Fibroblast of peridontal ligament (primary cell): ENCODE measurements around the gene CADM2.

Experiments
- DNase-seq: peaks from one replicate; pipeline ENCODE4 v3.0.0-alpha.2; 2010; ENCODE audit errors: extremely low read depth

Gene CADM2

DNA sequence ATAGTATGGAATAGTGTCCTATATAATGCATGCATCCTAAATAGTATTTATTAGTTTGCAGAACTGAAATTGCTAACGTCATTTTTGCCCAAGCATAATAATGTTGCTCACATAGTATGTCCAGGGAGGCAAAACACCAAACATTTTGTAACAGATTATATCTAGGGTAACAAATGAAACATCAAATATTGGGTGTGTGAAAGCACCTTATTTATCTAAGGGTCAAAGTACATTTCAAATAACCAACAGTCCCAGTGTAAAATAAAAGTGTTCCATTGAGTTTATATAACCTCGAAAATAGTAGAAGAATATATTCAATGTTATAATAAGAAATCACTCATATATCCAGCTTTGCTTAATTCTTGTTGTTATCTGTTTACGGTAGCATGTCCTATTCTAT is 363.1 kb downstream of the CADM2 start:
- DNase-seq: no peak

DNA sequence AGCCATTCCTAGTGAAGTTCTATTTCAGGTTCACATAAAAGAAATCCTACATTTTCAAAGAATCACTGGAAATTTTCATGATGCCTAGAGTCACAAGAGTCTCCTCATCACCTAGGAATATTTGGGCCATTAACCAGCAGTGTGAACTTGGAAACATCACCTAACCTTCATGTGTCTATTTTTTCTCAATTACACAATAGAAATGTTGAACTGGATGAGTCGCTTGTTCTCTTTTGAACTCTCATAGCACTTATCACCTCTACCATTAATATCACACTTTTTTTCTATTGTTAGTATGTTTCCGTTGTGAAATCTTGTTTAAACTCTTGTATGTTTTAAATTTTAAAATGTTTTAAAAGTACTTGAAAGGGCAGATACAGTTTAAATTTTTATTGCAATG is 371.3 kb downstream of the CADM2 start:
- DNase-seq: no peak

DNA sequence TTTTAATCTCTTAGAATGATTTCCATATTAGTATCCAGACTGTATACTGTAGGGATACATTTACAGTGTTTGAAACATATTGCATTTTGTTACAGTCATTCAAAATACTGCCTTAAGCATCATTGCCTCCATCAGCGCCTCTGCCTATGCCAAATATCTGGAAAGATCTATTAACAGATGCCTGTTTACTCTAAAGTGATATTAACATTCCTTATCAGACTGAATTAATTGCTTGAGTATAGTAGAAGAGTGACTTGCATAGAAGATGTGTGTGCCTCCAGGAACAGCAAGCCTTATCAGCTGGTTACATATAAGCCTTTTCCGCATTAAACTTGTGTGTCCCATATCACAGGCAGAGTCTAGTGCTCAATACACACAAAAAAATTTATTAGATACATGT is 379.1 kb downstream of the CADM2 start:
- no peak for DNase-seq

DNA sequence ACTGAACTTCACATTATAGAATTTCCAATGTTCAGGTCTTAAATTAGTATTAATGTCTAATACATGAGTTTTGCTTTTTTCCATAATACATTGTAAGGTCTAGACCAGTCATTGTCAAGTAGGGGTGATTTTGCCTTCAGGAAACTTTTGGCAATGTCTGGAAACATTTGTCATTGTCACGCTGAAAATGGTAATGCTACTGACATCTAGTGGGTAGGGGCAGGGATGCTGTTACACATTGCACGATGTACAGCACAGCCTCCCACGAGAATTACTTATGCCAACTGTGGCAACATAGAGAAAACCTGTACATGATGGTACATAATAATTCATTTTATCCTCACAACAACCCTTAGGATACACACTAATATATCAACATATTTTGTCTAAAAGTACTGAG is 384.1 kb downstream of the CADM2 start:
- DNase-seq: no peak

DNA sequence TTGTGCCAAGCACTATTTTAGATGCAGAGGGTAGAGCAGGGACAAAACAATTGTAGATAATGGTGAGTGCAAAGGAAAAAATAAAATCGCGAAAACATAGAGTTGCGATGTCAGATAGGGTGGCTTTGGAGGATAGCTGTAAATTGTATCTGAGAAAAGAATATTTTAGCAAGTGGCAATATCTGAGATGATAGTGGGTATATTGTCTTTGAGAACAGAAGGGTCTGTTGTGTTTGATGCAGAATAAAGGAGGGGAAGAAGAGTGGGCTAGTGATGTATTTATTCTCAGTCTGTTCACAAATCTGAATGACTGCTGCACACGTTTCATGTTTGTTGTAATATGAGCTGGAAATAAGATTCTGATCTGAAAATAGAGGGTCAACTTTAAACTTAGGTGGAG is 396.8 kb downstream of the CADM2 start:
- no peak for DNase-seq

DNA sequence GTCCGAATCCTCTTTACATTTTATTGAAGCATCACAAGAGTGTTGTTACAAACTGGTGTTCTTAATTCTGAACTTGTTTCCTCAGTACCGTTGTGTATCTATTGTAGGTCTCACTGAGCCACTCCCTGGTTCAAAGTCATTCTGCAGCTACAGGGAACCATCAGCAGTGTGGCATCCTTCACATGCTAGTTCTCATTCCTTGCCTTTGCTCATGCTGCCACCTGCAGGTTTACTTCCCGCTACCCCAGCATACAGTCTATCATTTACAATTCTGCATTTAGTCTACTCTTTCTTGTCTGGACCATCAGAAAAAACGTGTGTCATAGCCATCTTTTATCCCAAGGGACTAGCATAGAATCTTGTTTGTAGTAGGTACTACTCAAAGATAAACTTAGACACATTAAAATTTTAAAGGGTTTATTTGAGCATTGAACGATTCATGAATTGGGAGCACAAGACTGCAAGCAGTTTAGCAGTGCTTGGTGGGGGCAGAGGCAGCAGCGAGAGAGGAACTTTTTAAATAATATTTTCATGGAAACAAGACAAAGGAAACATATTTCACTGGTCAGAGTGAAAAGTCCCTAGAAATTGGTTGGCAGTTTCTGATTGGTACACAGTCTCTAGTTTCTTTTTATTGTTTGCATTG is 402.1 kb downstream of the CADM2 start:
- DNase-seq: no peak

DNA sequence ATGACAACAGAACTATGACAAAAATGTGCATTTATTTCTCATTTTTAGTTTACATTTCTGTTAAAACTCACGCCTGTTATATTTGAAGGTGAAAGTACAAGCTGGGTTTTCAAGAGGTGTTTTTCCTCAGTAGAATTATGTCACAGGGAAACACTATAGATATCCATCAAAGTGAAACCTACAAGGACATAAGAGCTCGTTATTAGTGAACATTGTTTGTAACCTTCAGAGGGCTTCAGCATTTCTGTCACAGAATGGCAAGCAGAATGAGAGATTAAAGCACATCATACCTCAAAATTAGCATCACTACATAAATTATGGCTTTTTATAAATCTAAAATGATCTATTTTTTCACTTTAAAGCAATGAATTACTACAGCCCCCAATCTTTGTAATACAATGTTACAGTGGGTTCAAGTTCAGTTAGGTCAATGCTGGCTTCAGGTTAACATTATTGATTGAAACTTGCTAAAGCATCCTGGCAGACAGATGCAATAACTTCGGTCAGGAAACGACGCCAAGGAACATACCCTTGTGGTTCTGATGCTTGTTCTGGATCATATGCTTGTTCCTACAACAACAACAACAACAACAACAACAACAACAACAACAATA is 405.6 kb downstream of the CADM2 start:
- no peak for DNase-seq

DNA sequence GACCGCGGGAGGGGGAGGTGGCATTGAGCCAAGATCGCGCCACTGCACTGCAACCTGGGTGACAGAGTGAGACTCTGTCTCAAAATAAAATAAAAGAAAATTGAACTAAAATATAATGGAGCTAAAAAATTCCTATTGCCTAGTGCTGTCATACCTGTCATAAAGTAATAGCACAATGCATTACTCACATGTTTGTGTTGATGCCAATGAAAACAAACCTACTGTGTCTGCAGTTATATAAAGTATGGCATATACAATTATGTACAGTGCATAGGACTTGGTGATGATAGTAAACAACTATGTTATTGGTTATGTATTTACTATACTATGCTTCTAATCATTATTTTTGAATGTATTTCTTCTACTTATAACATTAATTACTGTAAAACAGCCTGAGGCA is 411.6 kb downstream of the CADM2 start:
- DNase-seq: no peak

DNA sequence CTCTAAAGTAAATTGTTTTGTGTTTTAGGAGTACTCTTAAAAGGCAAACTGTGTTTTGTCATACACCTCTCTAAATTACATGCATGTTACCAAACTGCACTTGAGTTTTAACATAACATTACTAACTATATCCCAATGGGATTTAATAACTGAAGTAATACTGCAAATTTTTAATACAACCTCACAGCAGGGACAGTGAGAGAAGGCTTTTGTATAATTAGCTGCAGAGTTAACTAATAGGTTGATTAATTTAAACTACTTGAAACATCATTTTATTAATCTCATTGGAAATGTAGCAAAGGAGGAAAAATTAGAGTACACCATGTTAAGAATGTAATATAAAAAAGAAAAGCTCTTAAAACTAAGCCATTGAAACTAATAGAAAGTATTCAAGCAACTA is 417.3 kb downstream of the CADM2 start:
- no peak for DNase-seq

DNA sequence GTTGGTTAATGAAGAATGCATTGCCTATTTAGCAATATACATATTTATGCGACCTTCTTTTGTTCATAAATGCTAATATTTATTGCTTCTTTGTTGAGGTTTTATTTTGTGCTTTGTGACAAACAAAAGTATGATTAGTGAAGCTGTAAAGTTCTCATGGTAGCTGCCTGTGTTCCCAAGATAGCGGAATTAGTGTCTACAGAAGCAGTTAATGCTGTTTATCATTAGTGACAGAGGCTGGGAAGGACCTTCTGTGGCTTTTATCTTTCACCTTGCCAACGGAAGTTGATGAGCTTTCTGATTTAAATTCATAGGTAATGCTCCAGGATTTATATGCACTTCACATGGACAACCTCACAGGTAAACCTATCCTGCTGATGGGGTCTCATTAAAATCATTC is 418.3 kb downstream of the CADM2 start:
- no peak for DNase-seq

DNA sequence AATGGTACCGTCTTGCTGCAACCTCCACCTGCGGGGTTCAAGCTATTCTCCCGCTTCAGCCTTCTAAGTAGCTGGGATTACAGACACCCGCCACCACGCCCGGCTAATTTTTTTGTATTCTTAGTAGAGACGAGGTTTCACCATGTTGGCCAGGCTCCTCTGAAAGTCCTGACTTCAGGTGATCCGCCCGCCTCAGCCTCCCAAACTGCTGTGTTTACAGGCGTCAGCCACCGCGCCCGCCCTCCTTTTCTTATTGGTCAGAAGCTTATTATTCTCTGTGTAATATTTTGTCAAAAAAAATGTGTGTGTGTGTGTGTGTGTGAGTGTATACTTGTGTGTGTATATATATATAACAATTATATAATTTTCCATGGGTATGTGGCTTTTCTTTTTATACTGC is 425.6 kb downstream of the CADM2 start:
- DNase-seq: no peak

DNA sequence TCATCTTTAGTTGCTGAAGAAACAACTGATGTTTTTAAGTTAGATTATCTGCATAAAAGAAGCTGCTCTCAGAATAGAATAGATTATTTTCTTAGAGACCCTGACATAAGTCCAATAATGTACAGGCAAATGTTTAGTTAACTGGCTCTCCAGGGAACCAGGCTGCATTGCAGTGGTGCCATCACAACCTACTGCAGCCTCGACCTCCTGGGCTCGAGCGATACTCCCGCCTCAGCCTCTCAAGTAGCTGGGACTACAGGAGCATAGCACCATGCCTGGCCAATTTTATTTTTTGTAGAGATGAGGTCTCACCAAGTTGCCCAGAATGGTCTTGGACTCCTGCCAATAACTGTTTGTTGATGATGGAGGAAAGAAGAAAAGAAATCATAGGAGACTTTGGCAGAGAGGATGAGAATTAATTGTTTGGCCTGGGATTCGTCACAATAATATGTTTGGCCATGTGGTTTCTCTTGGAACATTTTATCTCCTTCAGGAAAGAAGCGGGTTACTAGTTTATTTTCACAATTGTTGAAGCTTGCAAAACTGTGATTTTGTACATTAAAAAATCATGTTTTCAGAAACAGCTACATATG is 429.2 kb downstream of the CADM2 start:
- DNase-seq: no peak

DNA sequence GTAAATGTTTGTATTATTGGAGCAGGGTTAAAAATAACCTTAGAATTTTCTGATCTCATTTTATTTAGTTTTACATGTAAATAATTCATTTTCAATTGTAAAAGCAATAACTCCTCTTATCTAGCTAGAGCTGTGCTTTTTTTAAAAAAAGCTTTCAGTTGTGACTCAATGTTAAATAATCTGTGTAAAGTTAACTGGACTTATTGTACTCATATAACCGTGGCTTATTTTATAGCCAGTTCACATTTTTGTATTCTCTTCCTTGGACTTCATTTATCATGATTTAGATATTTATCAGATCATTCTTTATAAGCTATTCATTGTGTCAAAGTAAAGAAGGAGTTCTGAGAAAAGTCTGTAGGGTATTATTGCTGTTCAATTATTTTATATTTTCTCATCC is 435.6 kb downstream of the CADM2 start:
- no peak for DNase-seq

DNA sequence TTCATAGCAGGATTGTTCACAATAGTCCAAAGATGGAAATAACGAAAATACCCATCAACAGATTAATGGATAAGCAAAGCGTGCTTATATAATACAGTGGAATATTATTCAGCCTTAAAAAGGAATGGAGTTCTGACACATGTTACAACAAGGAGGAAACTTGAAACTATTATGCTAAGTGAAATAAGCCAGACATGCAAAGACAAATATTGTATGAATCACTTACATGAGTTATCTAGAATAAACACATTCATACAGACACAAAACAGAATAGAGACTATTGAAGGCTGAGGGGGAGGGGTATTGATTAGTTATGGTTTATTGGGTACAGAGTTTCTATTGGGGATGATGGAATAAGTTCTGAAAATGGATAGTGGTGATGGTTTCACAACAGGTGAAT is 438.6 kb downstream of the CADM2 start:
- no peak for DNase-seq

DNA sequence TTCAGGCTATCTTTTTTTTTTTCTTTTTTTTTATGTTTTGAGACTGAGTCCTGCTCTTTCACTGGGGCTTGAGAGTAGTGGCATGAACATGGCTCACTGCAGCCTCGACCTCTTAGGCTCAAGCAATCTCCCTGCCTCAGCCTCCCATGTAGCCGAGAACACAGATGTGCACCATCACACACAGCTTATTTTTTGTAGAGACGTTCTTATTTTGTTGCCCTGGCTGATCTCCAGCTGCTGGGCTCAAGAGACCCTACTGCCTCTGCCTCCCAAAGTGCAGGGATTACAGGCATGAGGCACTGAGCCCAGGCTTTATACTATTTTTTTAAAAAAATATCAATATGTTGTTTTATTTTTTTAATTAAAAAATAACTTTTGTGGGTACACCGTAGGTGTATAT is 467.3 kb downstream of the CADM2 start:
- DNase-seq: no peak

DNA sequence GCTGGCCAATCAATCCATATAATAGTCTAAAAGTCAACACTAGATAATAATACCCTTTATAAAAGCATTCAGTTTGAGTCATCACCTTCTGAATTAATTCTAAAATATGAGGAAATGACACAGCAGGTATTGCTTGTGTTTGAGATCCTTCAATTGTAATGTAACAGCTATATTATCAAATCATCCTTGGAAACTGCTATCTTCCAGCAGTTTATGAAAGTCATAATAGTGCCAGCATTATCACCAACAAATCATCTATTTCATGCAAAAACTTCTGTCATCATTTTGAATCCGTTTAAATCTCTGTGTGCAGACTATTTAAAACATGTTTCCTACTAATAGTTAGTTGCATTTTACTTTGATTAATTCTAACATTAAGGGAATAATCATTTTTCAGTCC is 468.7 kb downstream of the CADM2 start:
- no peak for DNase-seq

DNA sequence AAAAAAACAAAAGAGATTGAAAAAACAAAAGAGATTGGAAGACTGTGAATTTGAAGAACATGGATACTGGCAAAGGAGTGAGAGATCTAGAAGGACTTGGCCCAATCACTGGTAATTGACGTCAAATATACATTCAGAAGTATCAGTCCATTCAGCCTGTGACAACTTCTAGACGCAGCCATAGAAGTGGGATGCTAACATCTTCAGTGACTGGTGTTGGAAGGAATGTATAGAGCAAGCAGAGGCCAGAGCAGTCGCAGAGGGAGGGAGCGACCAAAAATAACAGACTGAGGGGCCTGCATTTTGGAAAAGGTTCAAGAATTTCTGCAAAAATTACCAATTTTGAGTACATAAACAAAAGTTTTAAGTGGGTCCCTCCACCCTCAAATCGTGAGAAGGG is 473.3 kb downstream of the CADM2 start:
- no peak for DNase-seq

DNA sequence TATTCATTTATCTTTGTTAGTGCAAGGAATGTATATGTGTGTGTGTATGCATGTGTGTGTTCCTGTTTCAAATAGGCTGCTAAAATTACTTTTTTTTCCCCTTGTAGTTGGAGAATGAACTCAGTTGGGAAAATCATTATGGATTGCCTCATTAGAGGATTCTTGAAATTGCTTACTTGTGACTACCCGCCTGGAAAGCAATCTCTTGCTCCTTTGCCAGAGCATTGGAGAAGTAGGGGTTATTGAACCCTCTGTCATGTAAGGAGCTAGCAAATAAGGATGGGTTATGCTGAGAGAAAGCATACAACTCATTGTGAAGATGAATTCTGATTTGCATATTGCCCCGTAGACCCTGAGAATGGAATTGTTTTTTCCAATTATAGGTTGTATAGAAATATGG is 474.5 kb downstream of the CADM2 start:
- DNase-seq: no peak

DNA sequence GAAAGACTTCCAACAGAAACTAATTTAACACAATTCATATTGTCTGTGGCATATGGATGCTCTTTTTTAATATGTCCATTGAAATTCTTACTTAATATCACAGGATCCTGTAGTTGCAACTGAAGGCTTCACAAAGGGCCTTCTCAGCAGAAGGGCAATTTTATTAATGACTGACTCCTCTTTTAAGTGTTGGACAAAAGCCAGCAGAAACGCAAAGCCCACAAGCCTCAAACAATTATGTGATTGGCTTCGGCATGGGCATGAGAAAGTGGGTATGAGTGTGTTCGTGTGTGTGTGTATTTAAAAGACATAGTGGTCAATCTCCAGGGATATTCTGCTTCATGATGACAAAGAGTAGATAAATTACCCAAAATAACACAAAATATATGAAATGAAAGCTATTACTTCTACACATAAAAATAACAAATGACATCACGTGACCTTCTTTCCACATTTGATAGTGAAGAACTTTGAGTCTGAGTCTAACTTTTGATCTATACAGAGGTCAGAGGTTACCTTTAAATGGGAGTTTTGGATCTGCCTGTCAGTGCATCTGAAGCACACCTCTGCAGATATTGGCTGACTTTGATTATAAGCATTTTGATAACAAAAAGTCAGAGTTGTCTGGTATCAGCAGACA is 496.9 kb downstream of the CADM2 start:
- no peak for DNase-seq

DNA sequence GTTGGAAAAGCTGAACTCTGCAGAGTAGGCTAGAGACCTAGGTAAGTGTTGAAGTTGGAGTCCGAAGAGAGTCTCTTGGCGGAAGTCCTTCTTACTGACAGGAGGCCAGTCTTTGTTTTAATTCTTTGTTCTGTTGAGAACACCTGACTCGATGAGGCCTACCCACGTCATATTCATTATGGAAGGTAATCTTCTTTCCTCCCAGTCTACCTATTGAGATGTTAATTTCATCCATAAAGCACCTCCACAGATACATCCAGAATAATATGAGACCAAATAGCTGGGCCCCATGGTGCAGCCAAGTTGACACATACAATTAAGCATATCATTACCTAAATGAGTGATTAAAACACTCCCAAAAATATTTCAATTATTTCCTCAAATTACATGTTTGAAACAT is 515.5 kb downstream of the CADM2 start:
- DNase-seq: no peak

DNA sequence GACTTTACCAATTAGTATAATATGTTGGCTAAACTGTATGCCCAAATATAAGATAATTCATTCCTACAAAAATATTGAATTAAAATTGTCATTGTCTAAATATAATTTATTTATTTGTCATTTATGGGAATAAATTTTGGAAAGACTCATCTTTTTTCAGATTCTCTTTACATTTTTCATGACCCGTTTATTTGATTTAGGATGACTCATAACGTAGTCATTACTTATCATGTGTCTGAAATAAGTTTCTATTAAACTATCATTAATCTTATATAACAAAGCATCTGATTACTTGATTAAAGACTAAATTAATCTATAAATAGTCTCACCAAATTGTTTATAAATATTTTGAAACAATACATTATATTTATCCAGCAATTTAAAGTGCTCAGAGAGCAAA is 516.6 kb downstream of the CADM2 start:
- DNase-seq: no peak

DNA sequence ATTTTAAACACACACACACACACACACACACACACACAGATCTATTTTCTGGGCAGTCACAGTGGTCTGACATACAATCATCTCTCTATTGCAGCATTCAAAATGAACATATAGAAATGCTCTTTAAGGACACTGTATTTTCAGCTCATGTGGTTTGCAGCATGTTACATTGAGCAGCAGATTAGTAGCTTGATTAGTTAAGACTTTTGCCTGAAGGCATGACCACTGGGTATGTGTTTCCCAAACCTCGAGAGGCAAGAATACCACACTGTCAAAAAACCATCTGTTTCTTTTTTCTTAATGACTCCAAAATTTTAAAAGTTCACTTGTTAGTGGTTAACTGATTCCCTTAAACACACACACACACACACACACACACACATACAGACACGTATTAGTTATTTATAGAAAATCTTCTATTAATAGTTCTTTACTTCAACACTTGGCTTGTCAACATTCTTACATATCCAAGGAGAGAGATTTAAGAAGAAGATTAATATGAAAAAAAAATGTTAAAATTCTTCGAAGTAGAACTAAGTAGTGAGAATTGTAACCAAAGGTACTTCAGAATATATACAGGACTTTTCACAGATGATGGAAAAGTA is 518.2 kb downstream of the CADM2 start:
- no peak for DNase-seq
